Smooth muscle cell (in vitro differentiated cells): ENCODE data around the gene JUP. TPM values are rescaled to one million over a fixed set of nuclear protein-coding genes. Genes with fewer than 3 reads are reported as not detected.
A peak's percentile ranks its signal among the peaks of the same experiment; 100 is the strongest.

Experiments used
- DNase-seq: peaks from one replicate; lab custom pipeline; 2025; ENCODE audit not compliant: unreplicated experiment; lab: John Stamatoyannopoulos, UW
- H2AFZ ChIP-seq: fragments of 200-600 bp; sonication (generic); 2 replicates; pipeline ENCODE4 v1.6.0; 2016; ENCODE audit warnings: antibody characterized with exemption, low read depth, mild to moderate bottlenecking
- H3F3A ChIP-seq: fragments of 200-600 bp; sonication (generic); 2 replicates; pipeline ENCODE4 v1.6.0; 2017; ENCODE audit warnings: antibody characterized with exemption, low read depth
- H3K27ac ChIP-seq: fragments of 200-600 bp; sonication (generic); 2 replicates; pipeline ENCODE4 v1.5.1; 2016; ENCODE audit warnings: low read depth, mild to moderate bottlenecking
- H3K27me3 ChIP-seq: fragments of 200-600 bp; sonication (generic); 2 replicates; pipeline ENCODE4 v1.6.1; 2016; ENCODE audit warnings: low read depth, mild to moderate bottlenecking
- H3K36me3 ChIP-seq: fragments of 200-600 bp; sonication (generic); 2 replicates; pipeline ENCODE4 v1.5.1; 2016; ENCODE audit warnings: low read depth
- H3K4me1 ChIP-seq: fragments of 200-600 bp; sonication (generic); 2 replicates; pipeline ENCODE4 v1.5.1; 2016; ENCODE audit warnings: low read depth
- H3K4me2 ChIP-seq: fragments of 200-600 bp; sonication (generic); 2 replicates; pipeline ENCODE4 v1.6.0; 2016; ENCODE audit warnings: mild to moderate bottlenecking
- H3K4me3 ChIP-seq: fragments of 200-600 bp; sonication (generic); 2 replicates; pipeline ENCODE4 v1.5.1; 2016; ENCODE audit warnings: mild to moderate bottlenecking
- H3K79me2 ChIP-seq: fragments of 200-600 bp; sonication (generic); 2 replicates; pipeline ENCODE4 v1.6.0; 2016; ENCODE audit warnings: low read depth, mild to moderate bottlenecking
- H3K9ac ChIP-seq: fragments of 200-600 bp; sonication (generic); 2 replicates; pipeline ENCODE4 v1.6.0; 2016; ENCODE audit warnings: low read depth
- H3K9me3 ChIP-seq: fragments of 200-600 bp; sonication (generic); replicated peaks from 2 replicates; pipeline ENCODE4 v1.5.1; 2016; ENCODE audit warnings: low read depth
- H4K20me1 ChIP-seq: fragments of 200-600 bp; sonication (generic); 2 replicates; pipeline ENCODE4 v1.6.0; 2016; ENCODE audit warnings: low read depth
- CTCF ChIP-seq: fragments of 200-600 bp; sonication (generic); IDR thresholded peaks from 2 replicates; pipeline ENCODE4 v1.5.1; 2017; ENCODE audit warnings: borderline replicate concordance, mild to moderate bottlenecking, antibody characterized with exemption; ENCODE audit not compliant: insufficient read depth, poor library complexity, severe bottlenecking
- WGBS: methylation state at CpG from one replicate; pipeline ENCODE4 v1.1.7; 2016; ENCODE audit warnings: low lambda C conversion rate; 5-methylcytosine and 5-hydroxymethylcytosine counted together
- polyA plus RNA-seq: library from polyadenylated mRNA; unstranded; fragments of >200 nt; fragmentation: Nextera tagmentation; extraction: Ambion mirVana; gene quantifications from 2 replicates; pipeline ENCODE4 v1.2.1, GENCODE V29; 2016
- total RNA-seq: library from RNA; depleted of rRNA; stranded (reverse); fragments of >200 nt; gene quantifications from 2 replicates; pipeline ENCODE4 v1.2.3, GENCODE V29; 2014

The JUP gene
- total and polyA plus RNA-seq, 2 experiments from 2014 or later, result 124 to 238 TPM

- no peak overlapping the region for H2AFZ ChIP-seq
- no peak overlapping the region for H3K4me3 ChIP-seq
- peak overlapping the region; percentile 42 for H3K27ac ChIP-seq
- H3K27me3 ChIP-seq, result no peaks in the 10 kb centered on the region
- H4K20me1 ChIP-seq, result peaks cover 74% of the 10 kb centered on the region
- no peaks in the 10 kb centered on the region for H3K36me3 ChIP-seq
- peaks cover 14% of the 10 kb centered on the region for H3F3A ChIP-seq
- H3K4me2 ChIP-seq, result peak overlapping the region; percentile 51
- no peak overlapping the region for H3K9ac ChIP-seq
- no peak for DNase-seq
- H3K79me2 ChIP-seq, result peaks cover 45% of the 10 kb centered on the region
- no peaks in the 10 kb centered on the region for H3K9me3 ChIP-seq
- TF ChIP-seq CTCF, result no peak
- peaks cover 21% of the 10 kb centered on the region for H3K4me1 ChIP-seq
- 96% methylated on average over 22 of the region's 23 CpGs for WGBS
These were observed 30.3 kb upstream of the JUP start for GRCh38 chr17:41816637-41817320.

- no peaks in the 10 kb centered on the region for H3K27me3 ChIP-seq
- peak overlapping the region; percentile 92 for H3K27ac ChIP-seq
- no peaks in the 10 kb centered on the region for H3K9me3 ChIP-seq
- H2AFZ ChIP-seq, result no peak overlapping the region
- H3K9ac ChIP-seq, result peak overlapping the region; percentile 90
- peaks cover 8% of the 10 kb centered on the region for H3F3A ChIP-seq
- DNase-seq, result no peak
- no peak for TF ChIP-seq CTCF
- H4K20me1 ChIP-seq, result peaks cover 67% of the 10 kb centered on the region
- WGBS, result 17% methylated on average over 1 of the region's 1 CpG
- peaks cover 67% of the 10 kb centered on the region for H3K79me2 ChIP-seq
- H3K4me2 ChIP-seq, result peak overlapping the region; percentile 96
- no peaks in the 10 kb centered on the region for H3K36me3 ChIP-seq
- H3K4me1 ChIP-seq, result peaks cover 36% of the 10 kb centered on the region
- peak overlapping the region; percentile 88 for H3K4me3 ChIP-seq
These were observed 27.7 kb upstream of the JUP start for GRCh38 chr17:41814195-41814594.

DNA sequence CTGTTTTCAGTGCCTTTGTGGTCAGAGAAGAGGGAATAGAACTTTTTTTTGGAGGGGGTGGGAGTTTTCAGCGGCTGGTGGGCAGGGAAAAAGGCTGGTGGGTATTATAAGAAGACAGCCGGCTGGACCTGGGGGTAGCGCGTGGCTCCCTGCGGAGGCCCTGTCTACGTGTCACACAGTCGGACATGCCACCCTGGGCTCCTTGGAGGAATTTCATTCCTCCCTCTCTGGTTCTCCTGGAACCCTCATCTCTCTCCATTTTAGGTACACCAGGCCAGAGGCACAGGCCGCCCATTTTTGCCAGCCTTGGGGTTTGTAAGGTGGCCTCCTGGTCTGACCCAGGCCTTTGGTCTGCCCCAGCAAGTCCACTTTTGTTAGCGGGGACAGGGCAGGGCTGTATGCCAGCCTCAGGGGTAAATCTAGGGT lies 27.2 kb upstream of the JUP start:
- Histone ChIP-seq H3K4me1 (peaks cover 36% of the 10 kb centered on the region), H3K9me3 (no peaks in the 10 kb centered on the region), H3K79me2 (peaks cover 71% of the 10 kb centered on the region), H4K20me1 (peaks cover 67% of the 10 kb centered on the region), H3K4me2 (peak overlapping the region; percentile 96), H3K36me3 (no peaks in the 10 kb centered on the region), H2AFZ (no peak overlapping the region), H3F3A (peaks cover 8% of the 10 kb centered on the region), H3K27ac (peak overlapping the region; percentile 92), H3K4me3 (peak overlapping the region; percentile 88), H3K27me3 (no peaks in the 10 kb centered on the region), H3K9ac (peak overlapping the region; percentile 90)
- 22% methylated on average over 9 of the region's 9 CpGs for WGBS
- no peak for TF ChIP-seq CTCF
- no peak for DNase-seq
